Germinal center (tissue), 1 donor: Measurements from ENCODE around the gene ATP10A.

Experiments
- DNase-seq: peaks from one replicate; pipeline ENCODE4 v3.0.0; 2012; ENCODE audit warnings: mixed read lengths, low spot score

ATP10A gene

GRCh38 chr15:25700916-25701315, 162.2 kb downstream of the ATP10A start:
- DNase-seq = no peak

- DNase-seq = no peak
These were observed 165.5 kb downstream of the ATP10A start for GRCh38 chr15:25697586-25697985.

GRCh38 chr15:25695875-25696760, 167.0 kb downstream of the ATP10A start:
- no peak for DNase-seq

- no peak for DNase-seq
These were observed 168.3 kb downstream of the ATP10A start for GRCh38 chr15:25694823-25695312.

GRCh38 chr15:25694239-25694584, 168.9 kb downstream of the ATP10A start:
- no peak for DNase-seq

GRCh38 chr15:25693321-25694238, 169.5 kb downstream of the ATP10A start:
- peak; percentile 30 for DNase-seq

- DNase-seq = no peak
These were observed 171.3 kb downstream of the ATP10A start for GRCh38 chr15:25691544-25692430.

- no peak for DNase-seq
These were observed 172.2 kb downstream of the ATP10A start for GRCh38 chr15:25690673-25691543.

- DNase-seq = no peak
These were observed 173.5 kb downstream of the ATP10A start for GRCh38 chr15:25689592-25689991.

GRCh38 chr15:25688166-25688565, 175.0 kb downstream of the ATP10A start:
- no peak for DNase-seq

GRCh38 chr15:25687689-25688088, 175.4 kb downstream of the ATP10A start:
- no peak for DNase-seq

- no peak for DNase-seq
These were observed 175.9 kb downstream of the ATP10A start for GRCh38 chr15:25687276-25687675.

- no peak for DNase-seq
These were observed 176.3 kb downstream of the ATP10A start for GRCh38 chr15:25686780-25687179.

GRCh38 chr15:25684521-25685431, 178.4 kb downstream of the ATP10A start:
- no peak for DNase-seq

- DNase-seq = no peak
These were observed 179.2 kb downstream of the ATP10A start for GRCh38 chr15:25683911-25684310.

- no peak for DNase-seq
These were observed 179.7 kb downstream of the ATP10A start for GRCh38 chr15:25683415-25683814.

GRCh38 chr15:25682340-25682739, 180.8 kb downstream of the ATP10A start:
- DNase-seq = no peak

GRCh38 chr15:25680686-25681025, 182.5 kb downstream of the ATP10A start:
- DNase-seq = no peak

GRCh38 chr15:25679964-25680685, 183.0 kb downstream of the ATP10A start:
- no peak for DNase-seq
